Hematopoietic multipotent progenitor cell treated with erythropoietin and hydrocortisone succinate and interleukin-3 and kit ligand, for 6 days (in vitro differentiated cells): ENCODE results near the gene DGKE.

Experiments
- DNase-seq: peaks from one replicate; pipeline ENCODE4 v3.0.0-alpha.2; 2015

The DGKE gene

GRCh38 chr17:56833809-56834379, at the start of gene DGKE, which contains the start of gene C17orf67:
Gene DGKE, plus strand, starts transcription at chr17:56834151. Its CDS starts 645 bp downstream, at chr17:56834796.
Gene C17orf67, minus strand, starts transcription at chr17:56833920. Its CDS starts 18,110 bp downstream, at chr17:56815810.
- DNase-seq, result peak; percentile 96

DNA sequence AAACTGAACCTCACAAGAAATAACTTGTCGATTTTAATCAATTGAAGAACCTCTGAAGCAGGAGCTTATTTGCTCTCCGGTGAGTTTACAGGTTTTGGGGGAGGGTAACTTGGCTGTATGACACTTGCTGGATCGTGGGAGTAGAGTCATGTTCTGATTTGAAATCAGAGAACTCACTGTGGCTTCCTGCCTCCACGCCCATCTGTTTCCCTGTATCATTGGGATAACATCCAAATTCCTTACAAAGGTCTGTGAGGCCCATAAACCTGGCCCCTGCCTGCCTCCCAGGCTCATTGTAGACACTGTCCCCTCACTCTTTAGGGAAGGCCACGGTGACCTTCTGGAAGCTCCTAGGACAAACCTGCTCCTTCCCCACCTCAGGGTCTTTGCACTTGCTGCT, 48.5 kb upstream of the DGKE start:
- no peak for DNase-seq

DNA sequence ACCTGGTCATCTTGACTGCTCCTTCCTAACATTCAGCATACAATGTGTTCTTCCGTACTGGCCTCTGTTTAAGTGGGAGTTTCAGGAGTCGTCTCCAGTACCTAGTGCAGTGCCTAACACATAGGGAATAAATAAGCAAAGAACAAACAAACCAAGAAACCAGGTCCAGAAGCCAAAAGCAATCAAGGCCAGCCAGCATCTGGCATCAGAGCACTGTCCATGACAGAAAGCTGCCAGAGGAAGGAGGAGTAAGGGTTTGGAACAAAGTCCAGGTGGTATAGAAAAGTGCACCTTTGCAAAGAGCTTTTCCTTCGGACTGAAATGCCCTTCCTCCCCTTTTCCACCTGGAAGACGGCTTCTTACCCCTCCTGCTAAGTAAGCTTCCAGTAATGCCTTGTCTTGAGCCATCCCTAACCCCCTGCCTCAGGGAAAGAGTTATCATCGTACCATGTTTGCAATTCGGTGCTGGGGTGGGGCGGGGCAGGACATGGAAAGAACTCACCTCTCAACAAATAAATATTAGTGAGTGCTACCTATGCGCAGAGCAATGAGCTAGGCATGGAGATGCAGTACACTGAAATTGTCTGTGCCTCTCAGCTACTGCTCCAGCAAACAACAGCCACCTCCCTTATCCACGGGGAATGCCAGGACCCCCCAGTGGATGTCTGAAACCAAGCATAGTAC, 47.8 kb upstream of the DGKE start:
- DNase-seq, result no peak

DNA sequence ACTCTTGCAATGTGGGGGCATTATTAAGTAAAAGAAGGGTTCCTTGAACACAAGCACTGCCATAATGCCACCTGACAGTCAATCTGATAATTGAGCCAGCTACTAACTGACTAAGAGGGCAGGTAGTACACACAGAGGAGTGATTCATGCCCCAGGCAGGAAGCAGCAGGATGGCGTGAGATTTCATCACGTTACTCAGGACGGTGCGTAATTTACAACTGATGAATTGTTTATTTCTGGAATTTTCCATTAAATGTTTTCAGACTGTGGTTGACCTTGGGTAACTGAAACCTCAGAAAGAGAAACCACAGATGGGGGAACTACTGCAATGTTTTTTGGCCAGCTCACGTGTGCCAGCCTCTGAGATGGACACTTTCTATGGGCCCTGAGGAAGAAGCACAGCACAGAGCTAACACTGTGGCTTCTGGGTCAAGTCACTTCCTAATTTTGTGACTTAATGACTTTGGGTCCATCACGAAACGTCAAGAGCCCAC, 46.9 kb upstream of the DGKE start:
- peak; percentile 72 for DNase-seq

DNA sequence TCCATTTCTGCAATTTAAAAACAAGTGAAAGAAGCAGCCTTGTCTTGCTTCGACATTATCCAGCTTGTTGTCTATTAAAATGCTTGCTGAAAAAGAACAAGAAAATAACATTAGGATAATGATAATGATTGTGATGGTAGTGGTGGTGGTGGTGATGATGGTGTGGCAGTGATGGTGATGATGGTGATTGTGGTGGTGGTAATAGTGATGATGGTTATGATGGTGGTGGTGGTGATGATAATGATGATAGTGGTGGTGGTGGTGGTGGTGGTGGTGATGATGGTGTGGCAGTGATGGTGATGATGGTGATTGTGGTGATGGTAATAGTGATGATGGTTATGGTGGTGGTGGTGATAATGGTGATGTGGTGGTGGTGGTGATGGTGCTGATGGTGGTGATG, 41.7 kb upstream of the DGKE start:
- no peak for DNase-seq

GRCh38 chr17:56793531-56793930, 40.4 kb upstream of the DGKE start:
- DNase-seq, result no peak

- DNase-seq, result no peak
Measured at GRCh38 chr17:56793957-56794356, 40.0 kb upstream of the DGKE start.

- DNase-seq, result no peak
Measured at GRCh38 chr17:56795221-56795865, 38.6 kb upstream of the DGKE start.

- no peak for DNase-seq
Measured at GRCh38 chr17:56796536-56796935, 37.4 kb upstream of the DGKE start.

GRCh38 chr17:56798916-56799315, 35.0 kb upstream of the DGKE start:
- no peak for DNase-seq

DNA sequence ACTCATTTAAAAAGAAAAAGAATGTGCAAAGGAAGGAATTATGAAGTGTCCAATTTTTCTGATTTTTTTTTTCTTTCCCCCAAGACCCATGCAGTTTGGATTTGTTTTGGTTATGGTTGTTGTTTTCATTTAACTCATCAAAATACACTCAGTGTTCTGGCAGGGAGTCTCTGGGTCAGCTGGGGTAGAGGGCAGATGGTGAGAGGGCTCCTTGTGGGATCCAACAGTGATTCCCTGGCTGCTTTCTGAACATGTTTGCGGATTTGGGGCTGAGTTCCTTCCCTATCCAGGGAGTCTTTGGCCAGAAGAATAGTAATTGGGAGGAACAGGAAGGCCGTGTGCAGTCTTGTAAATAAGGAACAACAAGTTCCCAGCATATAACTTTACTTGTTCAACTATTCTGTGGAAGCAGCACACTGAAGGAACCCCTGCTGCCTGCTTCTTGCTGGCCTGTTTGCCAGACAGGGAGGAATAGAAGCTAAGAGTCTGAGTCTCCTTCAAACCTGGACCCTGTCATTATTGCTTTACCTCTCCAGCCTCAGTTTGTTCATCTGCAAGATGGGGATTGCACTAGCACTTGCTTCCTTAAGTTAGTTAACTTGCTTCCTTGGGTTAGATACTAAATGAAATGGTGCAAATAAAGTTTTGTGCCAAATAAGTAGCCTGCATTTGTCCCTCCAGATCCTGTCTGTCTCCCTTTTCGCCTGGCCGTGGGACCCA, 32.3 kb upstream of the DGKE start:
- no peak for DNase-seq

DNA sequence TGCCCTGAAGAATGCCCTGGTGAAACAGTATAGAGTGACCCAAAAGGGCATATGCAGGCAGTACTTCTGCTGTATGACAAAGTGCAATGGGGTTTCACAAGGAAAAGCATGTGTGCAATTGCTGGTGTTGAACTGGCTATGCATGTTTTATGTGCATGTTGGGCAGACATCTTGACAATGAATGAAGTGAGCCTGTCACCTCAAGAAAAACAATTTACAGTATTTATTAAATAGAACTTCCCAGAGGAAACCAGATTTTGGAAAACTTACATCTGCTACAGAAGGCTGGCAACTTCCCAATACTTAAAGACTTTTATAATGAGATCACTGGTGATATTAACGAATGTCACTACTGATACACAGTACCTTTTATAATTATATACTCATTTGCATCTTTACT, 30.9 kb upstream of the DGKE start:
- no peak for DNase-seq

GRCh38 chr17:56804454-56804853, 29.5 kb upstream of the DGKE start:
- DNase-seq, result no peak

DNA sequence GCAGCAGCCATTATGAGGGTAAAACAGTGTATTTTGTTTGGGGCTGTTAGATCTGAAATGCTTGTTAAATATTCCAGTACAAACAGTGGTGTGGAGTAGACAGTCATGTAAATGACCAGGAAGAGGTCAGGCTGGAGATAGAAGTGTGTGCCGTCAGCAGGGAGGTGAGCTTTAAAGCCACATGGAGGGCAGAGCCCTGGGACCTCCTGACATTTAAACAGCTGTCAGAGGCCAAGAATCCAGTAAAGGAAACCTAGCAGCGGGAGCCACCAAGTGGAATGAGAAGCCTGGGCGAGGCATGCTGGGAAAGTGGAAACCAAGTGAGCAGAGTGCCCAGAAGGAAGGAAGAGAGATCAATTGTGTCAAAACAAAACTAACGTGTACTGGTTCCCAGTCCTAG, 27.0 kb upstream of the DGKE start:
- DNase-seq, result no peak

GRCh38 chr17:56807723-56808122, 26.2 kb upstream of the DGKE start:
- DNase-seq, result no peak

DNA sequence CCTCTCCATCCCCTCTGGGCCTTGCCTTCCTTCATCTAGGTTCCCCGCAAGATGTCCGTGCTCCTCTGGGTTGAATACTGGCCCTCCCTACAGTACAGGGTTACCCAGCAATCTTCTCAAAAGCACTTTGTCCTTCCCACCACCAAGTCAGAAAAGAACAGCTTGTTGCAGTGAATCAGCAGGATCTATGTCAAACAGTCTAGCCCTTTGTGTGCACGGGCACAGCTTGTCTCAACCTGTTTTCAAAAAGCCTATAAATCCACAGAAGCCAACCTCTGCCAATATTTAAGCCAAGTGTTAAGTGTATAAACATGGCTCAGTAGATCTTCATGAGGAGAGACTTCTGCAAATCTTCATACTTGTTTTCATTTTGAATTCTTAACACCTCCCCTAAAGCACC, 25.4 kb upstream of the DGKE start:
- no peak for DNase-seq

DNA sequence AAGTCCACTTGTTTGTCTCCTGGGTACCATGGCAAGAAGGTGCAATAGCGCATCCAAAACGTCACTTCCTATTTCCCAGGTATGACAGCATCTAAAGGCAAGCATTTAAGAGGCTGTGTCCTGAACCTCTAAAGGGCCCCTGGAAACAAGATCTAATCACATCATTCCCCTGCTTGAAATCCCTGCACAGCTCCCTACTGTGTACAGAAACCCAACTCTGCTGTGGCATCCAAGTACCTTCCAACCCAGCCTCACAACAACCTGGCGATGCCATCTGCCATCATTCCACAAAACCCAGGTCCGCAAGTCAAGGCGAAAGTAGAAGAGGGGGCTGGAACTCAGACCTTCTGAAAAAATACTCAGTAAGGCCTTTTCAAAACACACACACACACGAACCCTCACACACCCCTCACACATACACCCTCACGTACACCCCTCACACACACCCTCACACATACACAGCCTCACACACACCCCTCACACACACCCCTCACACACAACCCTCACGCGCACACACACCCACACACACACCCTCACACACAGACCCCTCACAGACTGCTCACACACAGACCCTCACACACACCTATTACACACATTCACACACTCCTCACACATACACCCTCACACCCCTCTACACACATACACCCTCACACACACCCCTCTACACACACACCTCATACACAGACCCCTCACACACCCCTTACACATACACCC, 24.7 kb upstream of the DGKE start:
- no peak for DNase-seq

DNA sequence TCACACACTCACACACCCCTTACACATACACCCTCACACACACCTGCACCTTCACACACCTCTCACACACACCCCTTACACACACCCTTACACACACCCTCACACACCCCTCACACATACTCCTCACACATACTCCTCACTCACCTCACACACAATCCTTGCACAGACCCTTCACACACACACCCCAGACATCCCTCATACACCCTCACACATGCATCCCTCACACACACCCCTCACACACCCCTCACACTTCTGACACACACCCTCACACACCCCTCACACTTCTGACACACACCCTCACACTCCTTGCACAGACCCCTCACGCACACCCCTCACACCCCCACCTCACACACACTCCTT, 24.2 kb upstream of the DGKE start:
- DNase-seq, result no peak

GRCh38 chr17:56810343-56810742, 23.6 kb upstream of the DGKE start:
- DNase-seq, result no peak

DNA sequence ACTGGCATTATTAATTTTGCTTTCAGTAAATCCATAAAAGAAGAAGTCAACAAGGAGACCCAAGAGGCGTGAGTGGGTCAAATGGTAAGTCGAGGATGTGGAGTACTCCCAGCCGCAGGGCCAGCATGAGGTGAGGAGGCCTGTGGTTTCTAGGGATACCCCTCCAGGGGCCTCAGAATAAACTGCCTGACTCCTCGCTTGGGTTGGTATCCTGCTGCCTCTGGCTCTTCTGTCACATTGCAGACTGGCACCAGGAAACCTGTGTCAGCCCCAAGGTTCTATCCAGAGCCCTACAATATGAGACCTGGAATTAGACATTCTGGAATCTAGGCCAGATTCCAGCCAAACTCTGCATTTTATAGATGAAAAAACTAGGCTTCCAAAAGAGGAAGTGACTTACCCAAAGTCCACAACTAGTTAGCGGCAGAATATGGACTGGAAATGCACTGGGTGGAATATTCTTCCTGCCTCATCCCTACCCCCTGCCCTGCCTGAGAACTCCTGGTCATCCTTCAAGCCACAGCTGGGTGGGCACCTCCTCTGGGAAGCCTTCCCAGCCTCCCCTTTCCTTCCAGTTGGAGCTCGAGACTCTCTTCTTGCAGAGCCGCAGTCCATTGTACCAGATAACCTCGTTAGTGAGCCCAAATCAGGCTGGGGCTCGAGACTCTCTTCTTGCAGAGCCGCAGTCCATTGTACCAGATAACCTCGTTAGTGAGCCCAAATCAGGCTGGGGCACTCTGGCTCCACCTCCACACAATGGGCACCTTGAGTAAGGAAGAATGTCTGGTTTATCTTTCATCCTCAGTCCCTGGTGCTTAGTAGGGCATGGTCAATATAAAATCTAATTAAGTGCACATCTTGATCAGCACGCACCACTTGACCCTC, 22.8 kb upstream of the DGKE start:
- DNase-seq, result no peak

DNA sequence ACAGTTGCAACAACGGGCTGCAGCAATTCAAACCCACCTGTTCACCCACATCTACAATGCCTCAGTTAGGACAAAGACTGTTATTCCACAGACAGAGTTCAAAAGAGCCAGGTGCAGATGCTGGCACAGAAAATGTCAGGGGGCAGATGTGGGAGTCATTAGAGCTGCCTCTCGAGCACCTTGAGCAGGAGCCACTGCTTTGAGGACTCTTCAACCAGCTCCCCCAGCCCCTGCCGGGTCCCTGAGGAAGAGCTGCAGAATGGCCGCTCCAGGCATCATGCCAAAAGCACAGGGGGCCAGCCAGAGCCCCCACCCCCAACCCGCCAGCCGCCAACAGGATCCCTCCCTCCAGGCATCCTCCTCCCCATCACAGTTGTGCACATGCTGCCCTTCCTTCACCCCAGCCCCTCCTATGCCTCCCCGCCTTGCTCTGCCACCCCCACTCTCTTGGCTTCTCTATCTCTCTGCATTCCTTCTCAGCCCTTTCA, 21.0 kb upstream of the DGKE start:
- no peak for DNase-seq

DNA sequence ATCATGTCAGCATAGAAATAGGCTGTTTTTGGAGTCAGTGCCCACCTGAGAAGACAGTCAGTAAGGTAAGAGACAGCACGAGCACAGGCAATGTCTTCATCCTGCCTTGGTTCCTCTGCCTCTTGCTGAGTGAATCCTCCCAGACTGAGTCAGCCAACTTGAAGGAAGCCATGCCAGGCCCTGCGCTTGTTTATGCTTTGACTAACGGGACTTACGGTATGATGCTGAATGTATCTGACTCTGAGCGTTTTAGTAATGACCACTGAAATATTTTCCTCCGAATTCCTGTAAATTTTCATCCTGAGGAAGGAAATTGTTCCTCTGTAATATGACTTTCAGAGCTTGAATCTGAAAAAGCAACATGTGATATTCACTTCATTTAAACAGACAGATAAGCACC, 18.2 kb upstream of the DGKE start:
- DNase-seq, result no peak
